NT2/D1 (cell line): Measurements from ENCODE around the gene PIGU.

Source experiments
- DNase-seq: peaks from one replicate; pipeline ENCODE4 v3.0.0-alpha.2; 2011; ENCODE audit warnings: low read depth, low spot score
- H3K27me3 ChIP-seq: 2 replicates; pipeline ENCODE4 v1.6.0; 2011; ENCODE audit warnings: mild to moderate bottlenecking; ENCODE audit not compliant: insufficient read length, insufficient read depth
- H3K36me3 ChIP-seq: 2 replicates; pipeline ENCODE4 v1.6.1; 2011; ENCODE audit warnings: mild to moderate bottlenecking, low read length, mixed read lengths; ENCODE audit not compliant: insufficient read depth, insufficient read length
- H3K4me1 ChIP-seq: 2 replicates; pipeline ENCODE4 v1.5.1; 2011; ENCODE audit not compliant: insufficient read depth, insufficient read length
- H3K4me3 ChIP-seq: 2 replicates; pipeline ENCODE4 v1.5.1; 2011; ENCODE audit warnings: low read depth; ENCODE audit not compliant: insufficient read length
- H3K9ac ChIP-seq: 2 replicates; pipeline ENCODE4 v1.6.0; 2011; ENCODE audit warnings: low read depth; ENCODE audit not compliant: insufficient read length
- H3K9me3 ChIP-seq: 2 replicates; pipeline ENCODE4 v1.5.1; 2011; ENCODE audit warnings: mild to moderate bottlenecking, low read length; ENCODE audit not compliant: insufficient read depth
- SUZ12 ChIP-seq: IDR thresholded peaks from 2 replicates; pipeline ENCODE4 v1.6.1; 2011; ENCODE audit not compliant: insufficient read length, insufficient read depth; ENCODE audit errors: extremely low read depth
- YY1 ChIP-seq: IDR thresholded peaks from 2 replicates; pipeline ENCODE4 v1.6.1; 2011; ENCODE audit not compliant: insufficient read length, insufficient read depth
- ZNF274 ChIP-seq: IDR thresholded peaks from 2 replicates; pipeline ENCODE4 v1.6.1; 2011; ENCODE audit warnings: mild to moderate bottlenecking, low read depth, low read length

PIGU gene

GRCh38 chr20:34643928-34644327 lies 33.0 kb downstream of the PIGU start:
- Histone ChIP-seq H3K27me3 (no peaks in the 10 kb centered on the region), H3K9ac (no peak overlapping the region), H3K36me3 (no peaks in the 10 kb centered on the region), H3K4me1 (no peaks in the 10 kb centered on the region), H3K9me3 (no peaks in the 10 kb centered on the region), H3K4me3 (no peak overlapping the region)
- no peak for DNase-seq
- TF ChIP-seq SUZ12 (no peak), ZNF274 (no peak), YY1 (no peak)

DNA sequence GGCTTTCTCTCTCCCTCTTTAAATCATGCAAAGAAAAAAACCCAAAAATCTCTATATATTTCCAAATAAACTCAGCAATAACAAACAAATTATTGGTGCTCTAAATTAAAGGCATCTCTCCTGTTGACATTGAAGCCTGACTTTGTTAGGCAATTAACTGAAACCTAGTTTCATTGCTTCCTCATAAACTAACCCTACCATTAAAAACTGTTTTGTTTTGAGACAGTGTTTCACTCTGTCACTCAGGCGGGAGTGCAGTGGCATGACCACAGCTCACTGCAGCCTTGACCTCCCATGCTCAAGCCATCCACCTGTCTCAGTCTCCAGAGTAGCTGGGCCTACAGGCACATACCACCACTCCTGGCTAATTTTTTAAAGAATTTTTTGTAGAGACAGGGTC lies 34.9 kb downstream of the PIGU start:
- Histone ChIP-seq H3K9ac (no peak overlapping the region), H3K27me3 (no peaks in the 10 kb centered on the region), H3K4me1 (no peaks in the 10 kb centered on the region), H3K36me3 (peaks cover 10% of the 10 kb centered on the region), H3K9me3 (no peaks in the 10 kb centered on the region), H3K4me3 (no peak overlapping the region)
- DNase-seq, result no peak
- TF ChIP-seq ZNF274 (no peak), YY1 (no peak), SUZ12 (no peak)

DNA sequence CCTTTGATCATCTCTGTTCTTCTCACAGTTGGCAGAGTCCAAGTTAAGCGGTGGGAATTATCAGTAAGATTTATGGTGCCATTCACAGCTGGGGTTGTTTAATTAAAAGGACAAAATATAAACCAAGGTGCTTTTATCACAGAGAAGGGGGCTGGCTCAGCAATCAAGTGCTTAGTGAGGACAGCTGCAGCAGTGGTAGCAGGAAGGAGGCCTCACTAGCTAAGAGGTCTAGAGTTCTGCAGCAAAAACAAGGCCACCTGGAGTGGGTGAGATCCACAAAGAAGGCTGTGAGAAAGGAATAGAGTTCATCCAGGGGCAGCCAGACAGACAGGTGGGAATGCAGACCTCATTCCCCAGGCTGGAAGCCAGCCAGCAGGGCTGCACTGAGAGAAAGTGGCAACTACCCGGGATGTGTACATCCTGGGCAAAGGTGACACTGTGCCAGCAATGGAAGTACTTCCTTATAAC lies 37.1 kb downstream of the PIGU start:
- Histone ChIP-seq H3K9ac (no peak overlapping the region), H3K4me1 (no peaks in the 10 kb centered on the region), H3K9me3 (no peaks in the 10 kb centered on the region), H3K4me3 (no peak overlapping the region), H3K36me3 (peaks cover 11% of the 10 kb centered on the region), H3K27me3 (no peaks in the 10 kb centered on the region)
- DNase-seq, result no peak
- TF ChIP-seq ZNF274 (no peak), SUZ12 (no peak), YY1 (no peak)

DNA sequence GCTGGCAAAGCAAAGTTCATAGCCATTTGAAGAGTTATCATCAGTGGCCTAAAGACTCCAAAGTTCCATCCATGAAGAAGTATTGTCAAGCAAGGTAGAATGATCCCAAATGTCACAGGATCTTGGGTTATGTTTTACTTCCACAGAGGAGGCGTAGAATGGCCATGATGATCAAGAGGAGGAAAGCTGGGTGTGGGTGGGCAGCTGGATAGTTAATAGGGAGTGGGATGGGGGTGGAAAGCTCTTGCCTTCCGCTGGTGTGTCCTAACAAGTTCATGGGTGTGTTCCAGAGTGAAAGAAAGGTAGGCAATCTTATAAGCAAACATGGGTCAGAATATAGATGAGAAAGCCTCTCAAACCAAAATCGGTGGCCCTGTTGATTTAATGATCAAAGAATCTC lies 38.4 kb downstream of the PIGU start:
- TF ChIP-seq SUZ12 (no peak), ZNF274 (no peak), YY1 (no peak)
- H3K27me3 ChIP-seq, result no peaks in the 10 kb centered on the region
- H3K36me3 ChIP-seq, result peaks cover 18% of the 10 kb centered on the region
- H3K4me3 ChIP-seq, result no peak overlapping the region
- DNase-seq, result no peak
- no peaks in the 10 kb centered on the region for H3K9me3 ChIP-seq
- no peak overlapping the region for H3K9ac ChIP-seq
- no peaks in the 10 kb centered on the region for H3K4me1 ChIP-seq

GRCh38 chr20:34638039-34638292 lies 38.9 kb downstream of the PIGU start:
- no peak for DNase-seq
- TF ChIP-seq ZNF274 (no peak), SUZ12 (no peak), YY1 (no peak)
- Histone ChIP-seq H3K27me3 (no peaks in the 10 kb centered on the region), H3K4me1 (no peaks in the 10 kb centered on the region), H3K4me3 (no peak overlapping the region), H3K9me3 (no peaks in the 10 kb centered on the region), H3K9ac (no peak overlapping the region), H3K36me3 (peaks cover 21% of the 10 kb centered on the region)

GRCh38 chr20:34637245-34638038 lies 39.5 kb downstream of the PIGU start:
- no peak for TF ChIP-seq ZNF274
- no peak for TF ChIP-seq SUZ12
- no peak for TF ChIP-seq YY1
- no peak for DNase-seq
- H3K9me3 ChIP-seq, result no peaks in the 10 kb centered on the region
- H3K36me3 ChIP-seq, result peaks cover 21% of the 10 kb centered on the region
- H3K27me3 ChIP-seq, result no peaks in the 10 kb centered on the region
- H3K4me3 ChIP-seq, result no peak overlapping the region
- no peak overlapping the region for H3K9ac ChIP-seq
- H3K4me1 ChIP-seq, result no peaks in the 10 kb centered on the region

DNA sequence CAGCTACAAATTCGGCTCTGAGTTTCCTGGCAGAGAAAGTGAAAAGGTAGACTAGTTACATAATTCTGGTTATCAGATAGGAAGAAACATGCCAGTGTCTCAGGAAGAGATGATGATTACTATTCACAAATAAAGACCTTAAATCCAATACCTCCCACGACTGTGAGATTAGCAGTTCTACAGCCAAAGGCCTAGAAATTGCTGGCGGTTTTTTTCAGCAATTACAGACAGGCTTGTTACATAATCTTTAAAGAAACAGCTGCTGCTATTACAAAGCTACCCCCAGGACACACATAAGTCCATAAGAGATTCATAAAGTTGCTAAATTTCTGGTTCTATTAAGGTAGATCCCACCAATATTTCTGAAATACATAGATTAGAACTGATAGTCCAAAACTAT lies 40.2 kb downstream of the PIGU start:
- Histone ChIP-seq H3K9me3 (no peaks in the 10 kb centered on the region), H3K4me3 (no peak overlapping the region), H3K4me1 (no peaks in the 10 kb centered on the region), H3K36me3 (peaks cover 21% of the 10 kb centered on the region), H3K27me3 (no peaks in the 10 kb centered on the region), H3K9ac (no peak overlapping the region)
- DNase-seq, result no peak
- TF ChIP-seq SUZ12, result no peak
- no peak for TF ChIP-seq YY1
- TF ChIP-seq ZNF274, result no peak
